ENCODE measurements around the gene HPSE. TPM values are rescaled to one million over a fixed set of nuclear protein-coding genes. Genes with fewer than 3 reads are reported as not detected.

Gene HPSE
- polyA plus RNA-seq, 1 of the 3 experiments (the other 2 are of a cell fraction), result 1.7 TPM

- no peak overlapping the region for H3K9ac ChIP-seq
- no peak overlapping the region for H3K4me3 ChIP-seq (ENCODE audit: low read depth in 2 of 2, low read length in 1 of 2)
- TF ChIP-seq NRF1 (IDR thresholded peaks at IDR 0.05; ENCODE audit: low read depth, low read length), result no peak
- TF ChIP-seq FOSL2 (IDR thresholded peaks at IDR 0.05; ENCODE audit: borderline replicate concordance, low read depth), result no peak
- no peak for TF ChIP-seq SIN3A (IDR thresholded peaks at IDR 0.05; ENCODE audit: borderline replicate concordance, low read depth, low read length)
- TF ChIP-seq RAD21 (IDR thresholded peaks at IDR 0.05; ENCODE audit: low read length), result no peak
- TF ChIP-seq EZH2phosphoT487 (IDR thresholded peaks at IDR 0.05; ENCODE audit: borderline replicate concordance, low read depth), result no peak
- TF ChIP-seq TAF1 (IDR thresholded peaks at IDR 0.05; ENCODE audit: borderline replicate concordance, low read depth, low read length), result no peak
- no peak for TF ChIP-seq RCOR1 (IDR thresholded peaks at IDR 0.05; ENCODE audit: low read length)
- no peak for TF ChIP-seq MAX (IDR thresholded peaks at IDR 0.05; ENCODE audit: low read depth)
- TF ChIP-seq, protein P1, sequence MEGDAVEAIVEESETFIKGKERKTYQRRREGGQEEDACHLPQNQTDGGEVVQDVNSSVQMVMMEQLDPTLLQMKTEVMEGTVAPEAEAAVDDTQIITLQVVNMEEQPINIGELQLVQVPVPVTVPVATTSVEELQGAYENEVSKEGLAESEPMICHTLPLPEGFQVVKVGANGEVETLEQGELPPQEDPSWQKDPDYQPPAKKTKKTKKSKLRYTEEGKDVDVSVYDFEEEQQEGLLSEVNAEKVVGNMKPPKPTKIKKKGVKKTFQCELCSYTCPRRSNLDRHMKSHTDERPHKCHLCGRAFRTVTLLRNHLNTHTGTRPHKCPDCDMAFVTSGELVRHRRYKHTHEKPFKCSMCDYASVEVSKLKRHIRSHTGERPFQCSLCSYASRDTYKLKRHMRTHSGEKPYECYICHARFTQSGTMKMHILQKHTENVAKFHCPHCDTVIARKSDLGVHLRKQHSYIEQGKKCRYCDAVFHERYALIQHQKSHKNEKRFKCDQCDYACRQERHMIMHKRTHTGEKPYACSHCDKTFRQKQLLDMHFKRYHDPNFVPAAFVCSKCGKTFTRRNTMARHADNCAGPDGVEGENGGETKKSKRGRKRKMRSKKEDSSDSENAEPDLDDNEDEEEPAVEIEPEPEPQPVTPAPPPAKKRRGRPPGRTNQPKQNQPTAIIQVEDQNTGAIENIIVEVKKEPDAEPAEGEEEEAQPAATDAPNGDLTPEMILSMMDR (IDR thresholded peaks at IDR 0.05), result no peak
- no peak for TF ChIP-seq SMC3 (IDR thresholded peaks at IDR 0.05; ENCODE audit: low read depth, low read length)
- TF ChIP-seq IRF3 (IDR thresholded peaks at IDR 0.05; ENCODE audit: low read depth, low read length), result no peak
- no peak for TF ChIP-seq GATA2 (CRISPR knock-in tag; IDR thresholded peaks at IDR 0.05)
- TF ChIP-seq REST (IDR thresholded peaks at IDR 0.05; ENCODE audit: low read depth, low read length), result no peak
- TF ChIP-seq FOXJ3 (CRISPR knock-in tag; IDR thresholded peaks at IDR 0.05), result no peak
- ChIA-PET POLR2A (no interaction called here), CTCF (no interaction called here)
- DNase-seq, result no peak
- no peak overlapping the region for H2AFZ ChIP-seq (ENCODE audit: low read depth)
- no peaks in the 10 kb centered on the region for H3K79me2 ChIP-seq (ENCODE audit: insufficient read depth)
- no peak overlapping the region for H3K27ac ChIP-seq (ENCODE audit: low read depth in 2 of 2, low read length in 1 of 2)
- H3K36me3 ChIP-seq (replicated peaks in 1 of 2; ENCODE audit: control insufficient read depth in 1 of 2, insufficient read depth in 2 of 2, low read length in 1 of 2), result no peaks in the 10 kb centered on the region
- H3K4me1 ChIP-seq (ENCODE audit: control insufficient read depth in 1 of 2, insufficient read depth in 2 of 2, low read depth in 1 of 2, low read length in 1 of 2), result no peaks in the 10 kb centered on the region
- no peaks in the 10 kb centered on the region for H3K9me3 ChIP-seq
- no CpG with 5 or more reads among the region's 1 CpG for WGBS (ENCODE audit: low lambda C conversion rate)
- no peaks in the 10 kb centered on the region for H4K20me1 ChIP-seq (ENCODE audit: insufficient read depth)
- no peaks in the 10 kb centered on the region for H3K9me2 ChIP-seq
- H3K27me3 ChIP-seq (ENCODE audit: insufficient read depth), result peaks cover 9% of the 10 kb centered on the region; the same call in 1 of the 2 replicates
- no peak overlapping the region for H3K4me2 ChIP-seq
- H3F3A ChIP-seq (replicated peaks; ENCODE audit: insufficient read depth), result peaks cover 3% of the 10 kb centered on the region
Observed at GRCh38 chr4:83370640-83370906, 35.9 kb upstream of the HPSE start.
